HUDEP-2 (cell line): ENCODE measurements around the gene BMP8A.
"Not testable (repeated sequence)": the region's sequence is repeated elsewhere in the genome, so short reads cannot be mapped to it uniquely, and the experiment has no call there.

Experiments
- DNase-seq, 76 experiments: peaks; one replicate each; lab custom pipeline; 2025; ENCODE audit not compliant: unreplicated experiment in 76 of 76; lab: John Stamatoyannopoulos, UW

BMP8A gene

DNA sequence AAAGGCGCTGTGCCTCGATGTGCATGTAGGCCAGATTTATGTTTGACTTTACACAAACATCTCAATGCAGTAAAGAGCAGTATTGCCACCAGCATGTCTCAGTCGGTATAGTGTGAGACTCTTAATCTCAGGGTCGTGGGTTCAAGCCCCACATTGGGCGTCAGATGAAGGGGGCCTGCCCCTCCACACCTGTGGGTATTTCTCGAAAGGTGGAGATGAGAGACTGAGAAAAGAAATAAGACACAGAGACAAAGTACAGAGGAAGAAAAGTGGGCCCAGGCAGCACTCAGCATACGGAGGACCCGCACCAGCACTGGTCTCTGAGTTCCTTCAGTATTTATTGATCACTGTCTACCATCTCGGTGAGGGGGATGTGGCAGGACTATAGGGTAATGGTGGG, 13.0 kb downstream of the BMP8A start:
- DNase-seq, result not testable (repeated sequence)

DNA sequence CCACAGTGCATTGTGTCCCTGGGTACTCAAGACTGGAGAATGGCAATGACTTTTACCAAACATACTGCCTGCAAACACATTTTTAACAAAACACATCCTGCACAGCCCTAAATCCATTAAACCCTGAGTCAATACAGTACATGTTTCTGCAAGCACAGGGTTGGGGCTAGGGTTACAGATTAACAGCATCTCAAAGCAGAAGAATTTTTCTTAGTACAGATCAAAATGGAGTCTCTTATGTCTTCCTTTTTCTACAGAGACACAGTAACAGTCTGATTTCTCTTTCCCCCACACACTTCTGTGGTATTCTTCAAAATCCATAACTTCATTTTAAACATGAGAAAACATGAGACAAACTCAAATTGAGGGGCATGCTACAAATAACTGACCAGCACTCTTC, 13.9 kb downstream of the BMP8A start:
- DNase-seq, result no peak

DNA sequence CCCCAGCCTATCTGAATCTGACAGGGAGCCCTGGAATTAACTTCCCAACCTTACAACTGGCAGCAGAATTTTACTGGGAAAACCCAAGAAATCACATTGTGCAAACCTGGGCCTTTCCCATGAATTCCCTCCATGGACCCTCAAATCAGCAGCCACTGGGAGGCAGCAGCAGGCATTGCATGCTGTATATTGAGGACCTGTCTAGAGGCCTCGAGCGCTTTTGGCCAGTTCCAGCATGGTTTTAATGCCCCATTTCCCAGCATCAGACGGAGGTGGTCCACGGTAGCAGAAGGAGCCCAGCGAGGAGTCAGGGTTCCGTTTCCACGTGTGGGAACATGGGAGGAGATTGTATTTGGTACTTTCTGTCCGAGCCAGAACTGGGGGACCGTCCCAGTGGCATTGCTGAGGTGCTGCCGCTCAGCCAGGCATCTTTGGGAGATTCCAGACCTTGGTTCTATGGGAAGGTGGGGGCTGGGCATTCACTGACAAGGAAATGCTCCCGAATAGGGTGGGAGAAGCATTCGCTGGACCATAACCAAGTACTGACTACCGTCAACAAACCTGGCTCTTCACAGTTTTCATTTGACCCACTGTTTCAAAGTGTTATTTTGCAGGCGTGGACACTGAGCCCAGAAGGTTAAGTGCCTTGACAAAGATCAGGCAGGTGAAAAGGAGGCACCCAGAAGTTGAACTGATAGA, 15.9 kb downstream of the BMP8A start:
- no peak for DNase-seq

DNA sequence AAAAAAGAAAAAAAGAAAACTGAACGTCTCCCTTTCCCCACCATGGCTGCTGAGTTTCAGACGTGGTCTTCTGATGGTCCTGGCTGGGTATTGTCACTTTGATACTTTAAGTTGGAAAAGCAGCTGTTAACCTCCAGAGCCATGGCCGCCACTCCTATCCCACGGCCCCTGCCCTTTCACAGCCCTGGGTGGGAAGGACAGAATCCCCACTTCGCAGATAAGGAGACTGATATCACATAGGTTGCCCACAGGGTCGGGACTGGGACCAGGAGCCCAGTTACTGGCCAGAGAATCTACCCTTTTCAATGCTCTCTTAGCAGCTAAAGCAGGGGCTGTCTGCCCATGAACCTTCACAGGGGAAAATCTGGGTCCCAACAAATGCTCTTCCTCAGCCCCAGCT, 16.8 kb downstream of the BMP8A start:
- no peak for DNase-seq

DNA sequence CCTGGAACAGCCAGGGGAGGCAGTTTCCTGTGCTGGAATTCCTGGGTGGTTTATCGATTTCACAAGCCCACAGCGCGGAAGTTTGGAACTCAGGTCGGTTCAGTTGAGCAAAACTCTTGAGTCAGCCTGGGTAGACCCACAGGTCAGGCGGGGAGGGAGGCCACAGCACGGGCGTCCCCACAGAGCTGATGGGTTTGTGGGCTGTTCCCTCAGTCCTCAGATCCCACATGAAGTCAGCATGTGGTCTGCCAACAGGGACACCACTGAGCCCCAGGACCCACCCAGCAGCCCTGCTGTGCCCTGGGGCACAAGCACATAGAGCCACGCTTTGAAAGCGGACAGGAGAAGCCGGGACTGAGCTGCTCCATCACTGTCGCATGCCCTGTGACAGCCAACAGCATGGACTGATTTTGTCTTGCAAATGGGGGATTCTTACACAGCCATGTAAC, 17.4 kb downstream of the BMP8A start:
- DNase-seq, result no peak

DNA sequence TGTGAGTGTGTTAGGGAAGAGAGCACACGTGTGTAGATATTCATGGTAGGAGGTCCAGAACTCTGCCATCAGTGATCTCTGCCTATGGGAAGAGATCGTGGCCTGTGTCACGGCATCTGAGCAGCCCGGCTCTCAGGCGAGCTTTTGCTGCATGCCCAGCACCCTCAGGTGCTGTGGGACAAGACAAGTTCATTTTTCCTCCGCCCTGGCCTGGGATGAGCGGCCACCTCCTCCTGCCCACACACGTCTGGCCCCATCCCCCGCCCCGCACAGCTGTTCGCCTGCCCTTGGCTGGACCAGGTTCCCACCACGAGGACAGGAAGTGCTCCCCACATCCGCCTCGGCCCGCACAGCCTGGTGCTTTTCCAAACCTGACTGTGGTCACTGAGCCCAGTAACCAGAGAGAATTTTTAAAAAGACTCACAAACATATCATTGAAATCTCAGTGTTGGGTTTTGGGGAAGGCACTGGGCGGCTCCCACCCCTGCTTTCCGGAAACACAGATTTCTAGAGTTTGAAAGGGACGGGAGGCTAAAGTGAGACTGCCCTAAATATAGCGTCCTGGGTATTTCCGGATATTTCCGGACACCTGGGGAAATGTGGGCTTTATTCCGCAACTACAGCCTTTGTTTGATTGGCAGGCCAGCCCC, 18.0 kb downstream of the BMP8A start:
- no peak for DNase-seq

DNA sequence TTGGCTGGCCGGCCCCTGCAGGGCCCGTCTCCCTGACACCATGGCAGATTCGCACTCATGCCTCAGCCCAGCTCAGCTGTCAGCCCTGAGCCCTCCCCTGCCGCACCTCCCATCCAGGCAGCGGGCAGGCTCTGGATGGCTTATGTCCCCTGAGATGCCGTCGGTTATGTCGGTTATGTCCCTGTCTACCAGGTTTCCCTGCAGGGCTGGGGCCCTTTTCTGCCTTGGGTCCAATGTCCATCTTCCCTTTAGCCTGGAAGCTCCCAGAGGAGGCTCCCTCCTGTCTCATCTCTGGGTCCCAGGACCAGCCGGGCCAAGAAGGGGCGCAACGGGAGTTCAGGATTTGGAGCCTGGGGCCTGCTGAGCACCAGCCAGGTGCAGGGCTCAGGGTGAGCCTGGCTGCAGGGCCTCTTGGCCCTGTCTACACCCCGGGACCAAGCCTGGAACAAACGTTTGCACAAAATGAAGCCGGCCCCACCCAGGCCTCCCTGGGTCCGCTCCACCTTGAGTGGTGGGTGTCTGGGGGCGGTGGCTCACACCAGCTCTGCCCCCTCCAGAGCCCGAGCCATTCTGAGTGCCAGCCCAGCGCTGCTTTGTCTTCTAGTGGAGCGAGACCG, 19.2 kb downstream of the BMP8A start:
- not testable (repeated sequence) for DNase-seq

DNA sequence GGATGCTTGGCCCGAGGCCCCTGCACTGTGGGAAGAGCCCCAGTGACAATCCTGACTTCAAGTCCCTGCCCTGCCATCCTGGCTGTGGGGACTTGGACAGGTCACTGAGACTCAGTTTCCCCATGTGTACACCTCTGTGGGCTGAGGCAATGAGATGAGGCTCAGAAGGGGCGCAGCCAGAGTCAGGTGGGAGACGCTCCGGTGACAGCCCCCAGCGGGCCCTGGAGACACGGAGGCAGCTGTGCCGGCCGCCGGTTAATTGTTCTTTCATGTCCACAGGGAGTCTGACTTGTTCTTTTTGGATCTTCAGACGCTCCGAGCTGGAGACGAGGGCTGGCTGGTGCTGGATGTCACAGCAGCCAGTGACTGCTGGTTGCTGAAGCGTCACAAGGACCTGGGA, 20.0 kb downstream of the BMP8A start:
- not testable (repeated sequence) for DNase-seq

DNA sequence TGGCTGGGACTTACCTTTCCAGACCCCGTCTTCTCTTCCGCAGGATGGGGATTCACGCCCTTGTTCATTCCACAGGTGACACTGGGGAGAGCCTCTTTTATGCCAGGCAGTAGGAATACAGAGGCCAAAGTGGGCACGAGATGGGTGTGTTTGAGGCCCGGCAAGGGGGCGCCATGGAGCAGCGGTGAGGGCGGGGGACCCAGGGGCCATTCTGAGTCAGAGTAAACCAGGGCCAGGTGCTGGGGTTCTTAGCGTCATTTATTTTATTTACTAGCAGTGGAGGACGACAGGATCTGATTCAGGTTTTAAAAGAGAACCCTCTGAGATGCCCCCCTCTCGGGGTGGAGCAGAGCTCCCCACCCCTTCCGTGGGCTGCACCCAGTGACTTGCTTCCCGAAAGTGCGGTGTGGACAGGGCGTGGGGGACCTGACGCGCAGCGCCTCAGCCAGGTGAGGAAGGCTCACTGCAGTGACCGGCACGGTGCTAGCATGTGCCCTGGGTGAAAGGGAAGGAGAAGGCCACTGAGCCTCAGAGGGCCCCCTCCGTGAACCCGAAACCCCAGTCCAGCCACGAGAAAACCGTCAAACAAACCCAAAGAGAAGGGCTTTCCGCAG, 20.9 kb downstream of the BMP8A start:
- not testable (repeated sequence) for DNase-seq

DNA sequence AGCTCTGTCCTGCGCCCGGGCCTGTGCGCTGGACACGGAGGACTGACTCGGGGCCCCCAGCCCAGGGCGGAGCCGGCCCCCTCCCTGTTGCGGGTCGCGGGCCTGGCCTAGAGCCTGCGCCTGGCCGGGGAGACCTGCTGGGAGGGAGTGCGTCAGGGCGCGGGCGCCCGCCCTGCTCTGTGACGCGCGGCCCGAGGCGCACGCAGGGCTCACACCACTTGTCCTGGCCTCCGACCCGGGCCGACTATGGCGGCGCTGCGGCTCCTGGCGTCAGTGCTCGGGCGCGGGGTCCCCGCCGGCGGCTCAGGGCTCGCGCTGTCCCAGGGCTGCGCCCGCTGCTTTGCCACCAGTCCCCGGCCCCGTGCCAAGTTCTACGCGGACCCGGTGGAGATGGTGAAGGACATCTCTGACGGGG, 23.3 kb downstream of the BMP8A start:
- DNase-seq, result not testable (repeated sequence)

DNA sequence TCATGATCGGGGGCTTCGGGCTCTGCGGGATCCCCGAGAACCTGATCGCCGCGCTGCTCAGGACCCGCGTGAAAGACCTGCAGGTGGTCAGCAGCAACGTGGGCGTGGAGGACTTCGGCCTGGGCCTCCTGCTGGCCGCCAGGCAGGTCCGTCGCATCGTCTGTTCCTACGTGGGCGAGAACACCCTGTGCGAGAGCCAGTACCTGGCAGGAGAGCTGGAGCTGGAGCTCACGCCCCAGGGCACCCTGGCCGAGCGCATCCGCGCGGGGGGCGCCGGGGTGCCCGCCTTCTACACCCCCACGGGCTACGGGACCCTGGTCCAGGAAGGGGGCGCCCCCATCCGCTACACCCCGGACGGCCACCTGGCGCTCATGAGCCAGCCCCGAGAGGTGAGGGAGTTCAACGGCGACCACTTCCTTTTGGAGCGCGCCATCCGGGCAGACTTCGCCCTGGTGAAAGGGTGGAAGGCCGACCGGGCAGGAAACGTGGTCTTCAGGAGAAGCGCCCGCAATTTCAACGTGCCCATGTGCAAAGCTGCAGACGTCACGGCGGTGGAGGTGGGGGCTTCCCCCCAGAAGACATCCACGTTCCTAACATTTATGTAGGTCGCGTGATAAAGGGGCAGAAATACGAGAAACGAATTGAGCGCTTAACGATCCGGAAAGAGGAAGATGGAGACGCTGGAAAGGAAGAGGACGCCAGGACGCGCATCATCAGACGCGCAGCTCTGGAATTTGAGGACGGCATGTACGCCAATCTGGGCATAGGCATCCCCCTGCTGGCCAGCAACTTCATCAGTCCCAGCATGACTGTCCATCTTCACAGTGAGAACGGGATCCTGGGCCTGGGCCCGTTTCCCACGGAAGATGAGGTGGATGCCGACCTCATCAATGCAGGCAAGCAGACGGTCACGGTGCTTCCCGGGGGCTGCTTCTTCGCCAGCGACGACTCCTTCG, 24.0 kb downstream of the BMP8A start:
- not testable (repeated sequence) for DNase-seq

DNA sequence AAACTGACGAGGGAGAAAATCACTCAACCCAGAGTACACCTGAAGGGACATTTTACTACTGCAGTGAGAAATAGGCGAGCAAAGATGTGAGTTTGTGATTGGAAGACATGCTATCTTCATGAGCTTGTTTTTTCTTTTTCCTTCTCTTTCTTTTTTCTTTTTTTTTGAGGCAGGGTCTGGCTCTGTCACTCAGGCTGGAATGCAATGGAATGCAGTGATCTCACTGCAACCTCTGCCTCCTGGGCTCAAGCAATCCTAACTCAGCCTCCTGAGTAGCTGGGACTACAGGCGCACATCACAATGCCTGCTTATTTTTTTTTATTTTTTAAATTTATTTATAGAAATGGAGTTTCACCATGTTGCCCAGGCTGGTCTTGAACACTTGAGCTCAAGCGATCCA, 25.4 kb downstream of the BMP8A start:
- not testable (repeated sequence) for DNase-seq

DNA sequence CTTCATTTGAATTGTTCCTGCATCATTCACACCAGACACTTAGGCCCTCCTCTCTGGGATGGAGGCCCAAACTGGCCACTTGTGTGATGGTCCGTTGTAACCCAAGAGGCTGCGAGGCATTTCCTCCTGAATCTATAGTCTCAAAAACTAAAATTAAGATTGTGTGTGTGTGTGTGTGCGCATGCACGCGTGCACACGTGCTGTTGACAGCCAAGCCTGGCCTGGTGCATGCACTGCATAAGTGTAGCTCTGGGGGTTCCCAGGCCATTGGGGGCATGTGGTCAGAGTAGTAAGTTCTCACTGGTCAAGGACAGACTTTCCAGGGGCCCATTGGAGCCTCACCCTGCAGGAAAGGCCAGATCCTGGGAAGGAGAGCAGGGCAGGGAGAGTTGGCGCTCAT, 26.5 kb downstream of the BMP8A start:
- not testable (repeated sequence) for DNase-seq

DNA sequence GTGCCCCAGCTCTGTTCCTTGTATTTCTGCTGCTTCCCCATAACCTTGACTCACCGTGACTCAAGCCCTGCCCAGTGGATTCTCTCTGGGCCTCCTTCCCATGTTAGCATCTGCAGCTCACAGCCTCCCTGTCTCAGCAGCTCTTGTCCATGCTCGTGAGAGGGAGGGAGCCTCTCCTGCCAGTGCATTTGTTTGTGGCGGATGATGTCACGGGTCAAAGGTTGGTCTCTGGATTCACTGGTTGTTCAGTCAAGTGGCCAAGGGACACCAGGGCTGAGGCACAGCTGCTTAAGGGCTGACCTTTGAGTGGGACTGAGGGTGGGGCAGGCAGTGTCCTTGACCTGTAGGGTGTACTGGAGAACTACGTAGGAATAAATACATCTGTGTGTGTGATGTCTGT, 27.9 kb downstream of the BMP8A start:
- not testable (repeated sequence) for DNase-seq

DNA sequence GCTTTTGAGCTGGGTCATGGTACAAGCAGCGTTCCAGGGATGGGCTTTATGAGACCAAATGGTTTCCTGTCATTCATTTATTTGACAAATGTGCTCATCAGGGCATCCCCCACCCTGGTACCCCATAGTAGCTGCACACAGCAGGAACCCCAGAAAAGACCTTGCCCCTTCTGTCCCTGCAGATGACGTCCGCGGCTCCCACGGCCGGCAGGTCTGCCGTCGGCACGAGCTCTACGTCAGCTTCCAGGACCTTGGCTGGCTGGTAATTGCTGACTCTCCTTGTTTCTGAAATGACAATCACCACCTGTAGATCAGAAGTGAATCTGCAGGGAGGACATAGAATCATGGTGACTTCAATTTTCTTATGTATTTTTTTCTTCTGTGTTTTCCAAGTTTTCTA, 30.8 kb downstream of the BMP8A start:
- DNase-seq, result not testable (repeated sequence)

DNA sequence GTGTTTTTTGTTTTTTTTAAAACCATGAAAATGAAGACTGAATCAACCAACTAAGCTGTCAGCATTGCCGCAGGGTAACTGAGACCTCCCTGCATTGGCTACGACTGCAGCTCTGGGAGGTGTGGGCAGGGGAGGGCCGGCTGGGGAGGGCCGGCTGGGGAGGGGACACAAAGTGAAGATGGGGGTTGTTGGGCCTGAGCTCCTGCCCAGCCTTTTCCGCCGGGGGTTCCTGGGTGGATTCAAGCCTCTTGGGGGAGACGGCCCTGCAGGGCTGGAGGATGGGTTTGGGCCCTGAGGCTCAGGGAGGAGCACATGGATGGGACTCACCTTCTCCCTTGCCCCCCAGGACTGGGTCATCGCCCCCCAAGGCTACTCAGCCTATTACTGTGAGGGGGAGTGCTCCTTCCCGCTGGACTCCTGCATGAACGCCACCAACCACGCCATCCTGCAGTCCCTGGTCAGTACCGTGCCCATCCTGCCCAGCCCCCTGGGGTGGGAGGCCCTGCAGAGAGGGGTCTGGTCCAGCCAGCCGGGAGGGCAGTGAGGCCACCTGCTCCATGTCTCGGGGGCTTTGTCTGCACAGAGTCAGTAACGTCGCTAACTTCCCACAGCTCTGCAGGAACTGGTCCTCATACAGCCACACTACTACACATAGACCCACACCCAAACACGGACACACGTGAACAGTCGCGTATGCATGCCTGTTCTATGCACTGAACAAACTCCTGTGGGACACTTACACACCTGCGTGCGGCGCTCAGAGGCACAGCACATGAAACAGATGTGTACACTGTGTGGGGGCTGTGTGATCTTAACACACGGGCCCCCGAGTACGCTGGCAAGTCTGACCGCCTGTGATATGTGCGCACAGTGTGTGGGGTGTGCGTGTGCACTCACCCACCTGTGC, 31.5 kb downstream of the BMP8A start:
- no peak for DNase-seq

DNA sequence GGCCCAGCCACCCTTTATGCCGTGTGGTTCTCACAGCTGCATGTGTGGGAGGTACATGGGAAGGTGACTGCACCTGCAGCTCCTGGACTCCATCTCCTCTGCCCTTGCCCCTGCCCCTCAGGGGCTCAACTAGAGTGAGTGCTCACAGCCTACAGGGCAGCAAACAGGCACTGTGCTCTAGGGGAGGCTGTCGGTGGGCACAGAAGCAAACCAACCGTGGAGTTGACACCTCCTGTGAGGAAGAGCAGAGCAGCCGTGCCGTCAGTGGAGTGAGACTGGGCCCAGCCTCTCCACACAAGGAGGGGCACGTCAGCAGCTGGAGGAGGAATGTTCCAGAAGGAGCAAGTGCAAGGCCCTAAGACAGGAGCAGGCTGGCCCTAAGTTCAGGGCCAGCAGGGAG, 32.7 kb downstream of the BMP8A start:
- DNase-seq, result no peak

DNA sequence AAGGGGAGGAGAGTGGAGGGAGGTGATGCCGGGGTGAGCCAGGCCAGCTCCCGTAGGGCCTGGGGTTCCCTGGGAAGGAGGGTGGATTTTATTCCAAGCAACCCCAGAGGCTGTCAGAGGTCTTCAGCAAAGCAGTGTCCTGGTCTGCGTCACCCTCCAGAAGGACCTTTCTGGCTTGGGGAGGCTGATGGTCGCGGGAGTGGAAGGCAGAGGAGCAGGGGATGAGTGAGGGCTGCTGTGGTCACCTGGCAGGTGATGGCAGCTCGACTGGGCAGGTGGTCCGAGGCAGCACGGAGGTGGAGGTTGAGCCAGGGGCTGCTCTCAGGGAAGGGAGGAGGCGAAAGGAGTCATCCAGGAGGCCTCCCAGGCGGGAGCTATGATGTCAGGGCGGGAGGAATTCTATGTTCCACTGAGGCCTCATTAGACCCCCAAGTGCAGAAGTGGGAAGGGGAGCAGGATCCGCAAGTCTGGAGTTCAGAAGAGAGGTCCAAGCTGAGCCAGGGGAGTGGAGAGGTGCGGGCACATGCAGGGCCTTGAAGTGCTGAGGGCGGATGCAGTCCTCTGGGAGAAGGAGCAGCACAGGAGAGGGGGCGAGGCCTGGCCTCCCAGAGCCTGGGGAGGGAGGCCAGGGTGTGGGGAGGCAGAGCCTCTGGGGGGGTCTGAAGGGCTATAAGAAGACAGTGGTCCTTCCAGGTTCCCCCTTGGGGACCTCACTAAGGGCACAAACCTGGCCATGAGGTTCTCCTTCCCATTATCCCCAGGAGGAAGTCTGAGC, 33.3 kb downstream of the BMP8A start:
- DNase-seq, result no peak
